ENCODE results near the gene SPATA2.

Gene SPATA2

DNA sequence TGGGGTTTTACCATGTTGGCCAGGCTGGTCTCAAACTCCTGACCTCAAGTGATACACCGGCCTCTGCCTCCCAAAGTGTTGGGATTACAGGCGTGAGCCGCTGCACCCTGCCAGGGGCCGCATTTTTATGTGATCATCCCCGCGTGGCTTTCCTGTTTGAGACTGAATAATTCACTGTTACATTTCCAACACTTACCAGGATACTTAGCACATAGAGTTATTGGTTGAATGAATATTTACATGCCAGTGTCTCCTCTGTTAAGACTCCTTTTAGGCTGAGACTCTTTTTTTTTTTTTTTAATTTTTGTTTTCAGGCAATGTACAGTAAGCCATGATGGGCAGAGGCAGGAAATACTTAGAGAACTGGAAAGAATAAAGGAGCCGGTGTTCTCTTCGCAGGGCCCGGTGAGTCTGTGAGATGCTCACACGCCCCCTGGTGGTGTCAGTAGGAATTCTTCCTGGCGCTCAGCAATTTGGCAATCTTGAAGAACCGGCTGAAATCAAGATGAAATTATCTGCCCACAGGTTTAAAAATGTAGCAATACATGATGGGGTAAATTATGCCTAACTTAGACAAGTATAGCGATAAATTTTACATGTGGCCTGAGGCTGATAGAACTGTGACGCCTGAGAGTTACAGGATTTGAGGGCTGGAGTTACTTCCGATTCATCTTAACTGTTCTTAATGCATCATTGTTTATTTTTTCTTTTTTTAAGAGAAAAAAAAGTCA lies 13.2 kb upstream of the SPATA2 start:
- DNase-seq: peak; percentile 87

DNA sequence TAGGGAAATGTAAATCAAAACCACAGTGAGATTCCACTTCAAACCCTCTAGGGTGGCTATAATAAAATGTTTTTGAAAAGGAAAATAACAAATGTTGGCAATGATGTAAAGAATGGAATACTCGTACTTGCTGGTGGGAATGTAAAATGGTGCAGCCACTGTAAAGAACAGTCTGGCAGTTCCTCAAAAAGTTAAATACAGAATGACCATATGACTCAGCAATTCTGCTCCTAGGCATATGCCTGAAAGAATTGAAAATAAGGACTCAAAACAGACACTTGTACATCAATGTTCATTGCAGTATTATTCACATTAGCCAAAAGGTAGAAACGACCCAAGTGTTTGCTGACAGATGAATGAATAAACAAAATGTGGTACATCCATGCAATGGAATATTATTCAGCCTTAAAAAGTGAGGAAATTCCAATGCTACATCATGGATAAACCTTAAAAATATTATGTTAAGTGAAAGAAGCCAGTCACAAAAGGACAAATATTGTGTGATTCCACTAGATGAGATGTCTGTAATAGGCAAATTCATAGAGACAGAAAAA lies 10.6 kb upstream of the SPATA2 start:
- DNase-seq: no peak

DNA sequence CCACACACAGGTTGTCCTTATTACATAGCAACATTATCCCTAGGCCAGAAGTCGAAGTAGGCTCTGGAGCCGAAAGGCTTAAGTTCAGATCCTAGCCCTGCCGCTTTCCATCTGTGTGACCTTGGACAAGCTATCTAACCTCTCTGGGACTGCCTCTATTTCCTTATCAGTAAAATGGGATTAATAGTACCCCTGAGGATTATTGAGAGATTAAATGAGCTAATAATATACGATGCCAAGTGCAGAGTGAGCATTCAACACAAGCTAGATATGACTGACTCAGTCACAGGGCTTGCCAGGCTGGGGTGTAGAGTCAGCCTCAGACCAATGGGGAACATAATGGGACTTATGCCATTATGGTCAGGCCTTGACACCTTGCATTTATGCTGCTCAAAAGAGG lies 8.9 kb upstream of the SPATA2 start:
- DNase-seq: no peak

DNA sequence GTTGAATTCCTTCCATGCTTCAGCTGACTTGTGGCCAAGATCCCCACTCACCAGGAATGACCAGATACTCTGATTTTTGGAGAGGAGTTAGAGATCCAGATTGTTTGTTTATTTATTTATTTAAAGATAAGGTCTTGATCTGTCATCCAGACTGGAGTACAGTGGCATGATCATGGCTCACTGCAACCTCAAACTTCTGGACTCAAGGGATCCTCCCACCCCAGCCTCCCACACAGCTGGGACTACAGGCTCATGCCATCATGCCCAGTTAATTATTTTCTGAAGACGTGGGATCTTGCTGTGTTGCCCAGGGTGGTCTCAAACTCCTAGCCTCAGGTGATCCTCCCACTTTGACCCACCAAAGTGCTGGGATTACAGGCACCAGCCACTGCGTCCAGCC lies 4.1 kb upstream of the SPATA2 start:
- DNase-seq: no peak

DNA sequence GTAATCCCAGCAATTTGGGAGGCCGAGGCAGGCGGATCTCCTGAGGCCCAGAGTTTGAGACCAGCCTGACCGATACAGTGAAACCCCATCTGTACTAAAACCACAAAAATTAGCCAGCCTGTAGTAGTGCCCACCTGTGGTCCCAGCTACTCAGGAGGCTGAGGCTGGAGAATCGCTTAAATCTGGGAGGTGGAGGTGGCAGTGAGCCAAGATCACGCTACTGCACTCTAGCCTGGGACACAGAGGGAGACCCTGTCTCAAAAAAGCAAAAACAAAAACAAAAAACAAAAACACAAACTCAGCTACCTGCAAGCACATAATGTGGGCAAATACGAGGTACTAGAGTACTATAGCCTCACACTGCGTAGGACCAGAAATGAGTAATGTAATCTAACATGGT lies 3.7 kb upstream of the SPATA2 start:
- no peak for DNase-seq

DNA sequence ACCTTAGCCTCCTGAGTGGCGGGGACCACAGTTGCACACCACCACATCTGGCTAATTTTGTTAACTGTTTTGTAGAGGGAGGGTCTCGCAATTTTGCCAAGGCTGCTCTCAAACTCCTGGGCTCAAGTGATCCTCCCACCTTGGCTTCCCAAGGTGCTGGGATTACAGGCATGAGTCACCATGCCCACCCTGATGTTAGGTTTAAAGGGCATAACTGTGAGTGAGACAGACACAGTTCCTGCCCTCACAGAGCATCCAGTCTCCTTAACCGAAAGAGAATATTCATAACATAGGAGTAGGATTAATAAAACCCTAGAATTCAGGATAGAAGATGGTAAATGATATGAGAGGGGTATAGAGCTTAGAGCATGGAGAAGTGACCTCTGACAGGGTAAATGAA lies 3.1 kb upstream of the SPATA2 start:
- no peak for DNase-seq

DNA sequence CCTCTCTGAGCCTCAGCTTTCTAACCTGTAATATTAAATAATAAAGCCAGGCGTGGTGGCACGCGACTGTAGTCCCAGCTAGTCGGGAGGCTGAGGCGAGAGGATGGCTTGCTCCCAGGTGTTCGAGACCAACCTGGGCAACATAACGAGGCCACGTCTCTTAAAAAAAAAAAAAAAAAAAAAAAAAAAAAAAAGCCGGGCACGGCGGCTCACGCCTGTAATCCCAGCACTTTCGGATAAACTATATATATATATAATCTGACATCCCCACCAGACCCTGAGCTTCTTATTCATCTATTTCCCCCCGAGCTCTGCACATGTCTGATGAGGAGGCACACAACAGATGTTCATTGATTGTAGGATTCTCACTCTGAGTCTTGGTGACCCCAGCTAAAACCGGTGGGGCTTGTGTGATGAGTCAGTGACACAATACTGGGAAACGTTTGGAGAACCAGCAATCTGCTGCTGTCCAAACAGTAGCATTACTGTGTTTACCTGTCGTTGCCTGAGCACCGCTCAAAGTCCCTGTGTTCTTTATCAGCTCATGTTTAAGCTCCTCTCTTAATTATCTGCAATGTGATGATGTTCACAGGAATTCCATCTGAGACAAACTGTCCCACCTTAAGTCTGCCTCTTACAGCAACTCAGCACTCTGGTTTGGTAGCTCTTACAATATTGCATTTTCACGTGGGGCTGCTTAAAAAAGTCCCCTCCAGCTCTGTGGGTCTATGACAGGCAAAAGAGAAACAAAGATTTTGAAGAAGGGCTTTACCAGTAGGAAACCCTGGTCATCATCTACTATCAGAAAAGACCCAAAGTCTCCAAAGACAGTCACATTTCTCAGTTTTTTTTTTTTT lies 1.0 kb upstream of the SPATA2 start:
- peak; percentile 30 for DNase-seq

DNA sequence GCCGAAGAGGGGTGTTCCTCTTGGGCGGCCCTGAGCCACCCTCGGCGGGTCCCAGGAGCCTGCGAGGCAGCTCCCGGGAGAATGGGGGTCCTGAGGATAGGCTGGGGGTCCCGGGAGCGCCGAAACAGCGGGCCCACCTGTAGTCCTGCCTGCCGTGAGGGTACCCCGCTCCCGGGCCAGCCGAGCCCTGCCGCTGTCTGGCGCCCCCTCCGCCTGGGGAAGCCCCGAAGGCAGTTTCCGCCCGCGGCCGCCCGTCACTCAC lies 280 bp downstream of the SPATA2 start:
- no peak for DNase-seq

DNA sequence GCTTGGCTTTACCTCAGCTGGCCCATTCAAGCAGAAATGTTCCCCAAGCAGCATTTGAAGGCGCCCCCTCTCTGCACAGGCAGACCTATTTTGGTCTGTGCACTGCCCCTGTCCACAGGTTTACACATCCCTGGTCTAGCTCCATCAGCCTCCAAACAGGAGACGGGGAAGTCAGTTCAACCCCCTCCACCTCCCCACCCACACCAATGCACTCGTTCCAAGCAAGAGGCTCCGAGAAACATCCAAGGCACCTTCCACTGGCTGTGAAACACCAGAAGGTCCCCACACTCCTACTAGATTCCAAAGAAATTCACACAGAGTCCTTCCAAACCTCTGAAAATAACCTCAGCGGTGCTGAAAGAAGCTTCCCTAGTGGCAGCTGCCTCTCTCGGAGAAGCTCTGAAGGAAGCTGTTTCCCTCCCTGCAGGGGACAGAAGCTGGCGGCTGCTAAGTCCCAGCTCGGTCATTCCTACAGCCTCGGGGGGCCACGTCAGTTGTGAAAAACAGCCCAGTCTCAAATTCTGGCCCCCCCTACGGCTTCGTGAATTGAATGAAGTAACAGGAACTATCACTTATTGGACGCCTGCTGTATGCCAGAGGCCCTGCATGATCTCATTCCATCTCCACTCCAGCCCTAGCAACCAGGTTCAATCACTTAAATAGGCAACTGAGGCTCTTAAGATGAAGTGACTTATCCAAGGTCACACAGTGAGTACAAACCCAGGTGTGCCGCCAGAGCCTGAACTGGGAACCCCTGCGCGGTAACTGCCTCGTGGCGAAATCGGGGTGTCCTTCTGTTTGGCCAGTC lies 815 bp downstream of the SPATA2 start:
- DNase-seq: no peak

DNA sequence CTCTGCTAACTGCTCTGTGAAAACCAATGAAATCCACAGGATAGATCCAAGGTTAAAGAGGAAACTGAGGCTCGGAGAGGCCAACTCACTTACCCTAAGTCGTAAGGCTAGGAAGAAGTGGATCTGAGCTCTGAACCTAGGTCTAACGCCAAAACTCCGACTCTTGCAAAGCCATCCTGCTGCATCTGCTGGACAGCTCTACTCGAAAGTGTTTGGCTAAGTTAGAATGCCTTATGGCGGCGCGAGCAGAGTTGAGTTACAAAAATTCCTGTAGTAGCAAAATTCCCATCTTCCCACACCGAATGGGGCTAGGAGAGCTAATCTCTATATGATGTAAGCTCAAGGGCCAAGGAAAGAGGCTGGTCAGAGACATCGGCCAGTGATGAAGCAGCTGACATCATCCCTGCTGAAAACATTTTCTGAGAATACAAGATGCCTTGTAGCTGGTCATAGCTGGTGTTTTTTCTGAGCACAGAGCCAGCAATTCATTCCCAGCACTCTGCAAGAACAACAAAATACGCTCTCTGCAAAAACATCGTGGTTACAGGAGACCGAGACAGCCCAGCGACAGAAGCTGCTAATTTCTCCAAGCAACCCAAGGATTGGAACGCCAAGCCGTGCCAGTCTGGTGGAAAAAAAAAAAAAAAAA lies 1.8 kb downstream of the SPATA2 start:
- DNase-seq: no peak

DNA sequence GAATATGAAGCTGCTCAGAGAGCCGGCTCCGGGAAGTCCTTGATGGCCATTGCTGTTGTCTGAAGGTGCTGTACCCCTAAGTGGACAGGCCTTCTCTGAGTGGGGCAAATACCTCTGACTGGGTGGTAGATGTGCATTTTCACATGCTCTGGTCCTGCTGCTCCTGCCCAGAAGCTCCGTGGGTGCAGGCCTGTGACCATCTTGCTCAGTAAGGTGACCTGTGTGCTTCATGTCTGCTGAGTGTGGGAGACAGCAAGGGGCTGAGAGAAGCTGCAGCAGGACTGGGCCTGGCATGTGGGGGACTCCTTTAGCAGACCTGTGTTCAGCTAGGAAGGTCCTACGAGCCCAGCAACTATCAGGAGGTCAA lies 5.0 kb downstream of the SPATA2 start:
- no peak for DNase-seq

DNA sequence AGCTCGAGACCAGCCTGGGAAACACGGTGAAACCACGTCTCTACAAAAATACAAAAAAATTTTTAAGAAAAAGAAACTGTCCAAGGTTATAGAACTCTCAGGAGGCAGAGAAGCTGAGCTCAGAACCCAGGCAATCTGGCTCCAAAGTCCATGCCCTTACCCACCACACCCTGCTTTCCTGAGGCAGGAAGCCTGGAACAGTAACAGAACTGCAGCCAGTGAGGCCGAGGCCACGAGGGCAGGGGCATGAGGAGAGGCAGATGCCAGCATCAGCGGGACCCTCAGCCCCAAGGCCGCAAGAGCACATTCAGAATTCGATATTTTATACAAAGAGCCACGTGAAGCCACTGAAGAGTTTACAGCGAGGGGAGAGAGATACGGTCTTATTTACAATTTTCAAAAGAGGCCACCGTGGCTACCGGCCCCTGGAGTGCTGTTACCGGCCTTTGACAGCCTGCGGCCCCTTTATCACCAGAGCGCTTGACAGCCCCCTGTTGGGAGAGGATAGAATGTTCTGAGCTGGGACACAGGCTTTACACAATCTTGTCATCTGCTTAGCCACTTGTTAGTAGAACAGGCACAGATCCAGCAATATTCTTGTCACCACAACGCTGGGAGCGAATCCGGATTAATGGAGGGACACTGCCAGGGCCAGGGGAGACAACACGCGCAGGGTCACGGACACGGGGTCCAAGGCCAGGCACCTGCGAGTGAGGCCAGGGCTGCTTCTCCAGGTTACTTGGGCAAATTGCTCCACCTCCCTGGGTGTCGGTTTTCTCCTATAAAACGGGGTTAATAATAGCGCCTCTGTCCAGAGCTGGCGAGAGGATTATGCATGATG lies 5.6 kb downstream of the SPATA2 start:
- DNase-seq: no peak

DNA sequence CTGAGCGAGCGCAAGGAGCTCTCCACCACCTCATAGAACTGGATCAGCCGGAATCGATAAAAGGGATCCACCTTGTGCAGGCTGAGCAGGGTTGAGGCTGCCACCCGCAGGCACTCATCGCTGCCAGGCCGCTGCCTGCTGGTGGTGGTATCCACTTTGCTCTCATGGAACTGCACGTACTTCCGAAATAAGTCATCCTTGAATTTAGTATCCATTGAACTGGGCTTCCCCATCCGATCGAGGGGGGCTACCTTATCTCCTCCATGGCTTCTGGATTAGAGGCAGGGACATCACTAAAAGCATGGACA lies 7.1 kb downstream of the SPATA2 start:
- no peak for DNase-seq

DNA sequence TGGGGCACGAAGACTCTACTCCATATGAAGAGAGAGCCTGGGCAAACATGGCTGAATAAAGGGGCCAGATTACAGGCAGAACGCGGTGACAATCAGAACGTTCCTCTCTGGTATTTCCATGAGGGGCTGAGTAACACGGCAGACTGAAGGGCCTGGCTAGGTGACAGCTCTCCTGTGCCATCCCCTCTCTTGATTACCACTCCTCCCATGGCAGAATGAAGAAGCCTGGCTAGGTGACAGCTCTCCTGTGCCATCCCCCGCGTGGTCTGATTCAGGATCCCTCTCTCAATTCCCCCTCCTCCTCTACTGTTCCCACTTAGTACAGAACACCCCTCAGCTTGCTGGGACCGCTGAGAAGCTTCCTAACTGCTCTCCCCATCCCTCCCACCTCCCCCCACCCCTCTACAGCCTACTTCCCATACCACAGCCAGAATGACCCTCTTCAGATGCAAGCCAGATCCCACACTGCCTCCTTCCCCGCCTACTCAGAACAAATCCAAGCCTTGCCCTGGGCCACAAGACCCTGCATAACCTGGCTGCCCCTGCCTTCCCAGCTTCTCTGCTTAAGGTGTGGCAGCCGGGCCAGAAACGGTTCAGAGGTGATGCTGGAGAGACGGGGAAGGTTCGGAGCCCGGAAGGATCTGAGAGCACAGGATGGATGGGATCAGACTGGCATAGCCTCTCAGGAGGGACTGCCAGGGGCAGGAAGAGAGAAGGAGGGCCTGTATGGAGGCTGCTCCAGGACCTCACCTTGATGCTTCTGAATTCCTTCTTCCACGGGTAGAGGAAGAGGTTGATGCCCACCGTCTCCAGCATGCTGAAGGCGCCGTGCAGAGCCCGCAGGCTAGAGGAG lies 7.7 kb downstream of the SPATA2 start:
- DNase-seq: no peak

DNA sequence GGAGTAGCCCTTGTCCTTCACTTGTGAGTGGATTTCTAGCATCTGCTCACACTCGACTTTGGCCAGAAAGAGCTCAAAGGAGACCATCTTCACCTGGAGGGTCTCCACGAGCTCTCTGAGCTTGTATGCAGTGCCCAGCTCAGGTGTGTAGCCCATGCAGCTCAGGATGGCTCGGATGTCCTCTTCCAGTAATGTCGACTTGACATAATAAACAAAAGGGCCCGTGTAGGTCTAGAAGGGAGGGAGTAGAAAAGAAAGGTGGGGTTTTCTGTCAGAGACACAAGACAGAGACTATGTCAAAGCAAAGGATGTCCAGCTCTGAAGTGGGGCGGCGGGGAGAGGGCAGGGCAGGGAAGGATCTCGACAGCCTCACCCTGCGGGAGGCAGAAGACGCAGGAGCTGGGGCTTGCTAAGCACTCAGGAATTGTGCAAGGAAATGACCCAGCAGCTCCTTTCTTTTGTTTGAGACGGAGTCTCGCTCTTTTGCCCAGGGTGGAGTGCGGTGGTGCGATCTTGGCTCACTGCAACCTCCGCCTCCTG lies 8.6 kb downstream of the SPATA2 start:
- DNase-seq: no peak

DNA sequence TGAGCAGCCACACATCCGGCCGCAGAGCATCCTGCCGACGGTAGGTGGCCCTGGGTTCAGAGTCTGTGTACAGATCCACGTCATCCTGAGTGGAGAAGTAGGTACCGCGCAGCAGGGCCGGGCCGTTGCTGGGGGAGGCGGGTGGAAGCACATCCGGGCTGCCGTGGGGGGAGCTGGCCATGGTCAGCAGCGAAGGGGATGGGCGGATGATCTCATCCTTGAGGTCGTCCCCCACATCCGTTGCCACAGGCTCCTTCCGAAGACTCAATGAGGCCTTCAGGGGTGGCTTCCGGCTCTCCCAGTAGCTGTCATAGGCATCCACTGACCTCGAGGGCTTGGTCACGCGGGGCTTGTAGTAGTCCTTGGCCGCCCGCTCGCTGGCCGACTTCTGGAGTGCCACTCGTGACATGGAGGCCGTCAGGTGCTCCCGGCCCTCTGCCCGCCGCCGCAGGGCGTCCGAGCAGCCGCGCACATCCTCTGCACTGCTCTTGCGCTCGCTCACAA lies 9.2 kb downstream of the SPATA2 start:
- no peak for DNase-seq

DNA sequence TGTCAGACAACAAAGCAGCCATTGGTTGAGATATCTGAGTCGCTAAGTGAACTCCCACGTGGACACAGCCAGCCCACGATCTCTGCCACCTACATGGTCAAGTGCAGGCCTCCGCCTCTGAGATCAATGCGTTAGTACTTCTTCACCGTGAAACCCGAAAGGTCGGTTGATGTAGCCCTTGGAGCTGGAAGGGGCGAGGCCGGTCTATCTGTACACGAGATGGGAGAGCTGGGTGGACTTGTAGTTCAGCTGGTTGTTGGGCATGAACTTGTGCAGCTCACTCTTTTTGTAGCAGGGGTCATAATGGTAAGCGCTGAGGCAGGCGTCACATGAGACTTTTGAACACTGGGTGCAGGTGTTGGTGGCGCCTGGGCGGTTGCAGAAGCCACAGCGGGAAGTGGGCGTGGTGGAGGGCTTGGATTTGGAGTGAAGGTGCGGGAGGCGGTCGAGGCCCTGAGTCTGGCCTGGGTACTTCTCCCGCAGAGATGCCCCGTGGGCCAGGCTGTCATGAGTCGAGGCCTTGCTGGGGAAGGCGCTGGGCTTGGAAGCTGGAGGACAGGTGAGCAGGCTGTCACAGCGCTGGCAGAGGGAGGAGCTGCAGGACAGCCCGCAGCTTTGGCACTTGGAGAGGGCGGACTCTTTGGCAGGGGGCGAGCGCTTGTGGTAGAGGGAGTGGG lies 9.8 kb downstream of the SPATA2 start:
- DNase-seq: no peak

DNA sequence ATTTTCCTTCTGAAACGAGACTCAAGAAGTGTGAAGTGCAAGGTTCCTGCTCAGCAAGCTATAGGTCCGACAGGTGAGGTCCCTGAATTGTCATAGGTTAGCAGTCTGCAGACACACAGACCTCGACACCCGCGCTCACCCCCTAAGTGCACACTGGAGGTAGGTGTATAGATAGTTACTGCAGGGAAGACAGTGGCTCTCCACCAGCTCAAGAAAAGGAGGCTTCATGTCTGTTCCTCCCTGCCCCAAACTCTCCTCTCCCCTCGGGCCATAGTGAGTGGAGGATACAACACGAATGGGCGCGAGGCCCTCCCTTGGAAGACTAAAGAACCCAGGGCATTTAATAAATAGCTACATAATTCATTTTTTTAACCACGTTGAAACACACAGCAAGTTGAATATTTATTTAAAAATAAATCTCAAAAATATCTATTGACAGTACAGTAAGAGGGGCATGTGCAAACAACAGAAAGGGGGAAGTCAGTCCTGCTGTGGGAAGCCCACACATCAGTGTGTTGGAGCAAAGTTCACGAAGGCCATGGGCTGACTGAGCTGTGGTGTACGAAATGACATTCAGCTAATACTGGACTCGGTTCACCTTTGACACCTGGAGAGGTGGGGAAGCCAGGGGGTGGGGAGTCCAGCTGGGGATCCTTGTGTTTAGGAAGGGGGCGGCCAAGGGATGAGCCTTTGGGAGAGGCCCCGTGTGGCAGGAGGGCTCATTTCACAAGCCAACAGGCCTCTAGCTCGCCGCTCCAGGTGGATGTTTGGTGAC lies 10.7 kb downstream of the SPATA2 start:
- DNase-seq: no peak

DNA sequence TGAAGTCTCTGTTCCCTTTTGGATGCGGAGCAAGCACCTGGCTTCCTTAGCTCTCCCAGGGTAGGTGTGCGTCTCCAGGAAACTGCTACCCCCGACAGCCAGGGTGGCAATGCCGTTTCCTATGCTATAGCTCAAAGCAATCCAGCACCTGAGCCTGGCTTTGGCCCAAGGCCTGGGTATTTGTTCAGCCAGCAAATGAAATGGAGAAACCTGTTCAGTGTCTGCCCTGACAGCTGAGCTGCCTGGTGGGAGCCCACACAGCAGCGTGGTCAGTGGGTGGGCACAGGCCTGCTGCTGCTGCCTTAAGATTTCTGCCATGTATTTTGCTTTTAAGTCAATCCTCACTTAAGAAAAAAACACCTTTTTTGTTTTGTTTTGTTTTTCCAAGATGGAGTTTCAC lies 13.7 kb downstream of the SPATA2 start:
- DNase-seq: no peak

Measured in activated CD4-positive, alpha-beta T cell treated with anti-CD3 and anti-CD28 coated beads for 48 hours (primary cell).